H1 (cell line): ENCODE results near the gene TAPT1. TPM values are rescaled to one million over a fixed set of nuclear protein-coding genes. Genes with fewer than 3 reads are reported as not detected.

Experiments
- CTCF ChIA-PET: fragments of 300-600 bp; sonication (Branson Sonifier 250); formaldehyde crosslinking; loops from one replicate; lab custom pipeline; 2021; ENCODE audit not compliant: partially characterized antibody; lab: Charles Lee
- POLR2A ChIA-PET: fragments of 300-600 bp; sonication (Branson Sonifier 250); formaldehyde crosslinking; loops from one replicate; lab custom pipeline; 2021; ENCODE audit warnings: inconsistent platforms; ENCODE audit not compliant: partially characterized antibody; lab: Charles Lee
- DNase-seq, 2 experiments: peaks; one replicate each; pipeline versions ENCODE4 v3.0.0 to v3.0.0-alpha.2; 2010 to 2022; ENCODE audit warnings: low spot score in 2 of 2, low read depth in 1 of 2, mixed read lengths in 1 of 2
- FAIRE-seq: peaks from 2 replicates; lab custom pipeline; 2011; peaks lifted over from hg19 to GRCh38; lab: Jason Lieb, UNC
- H2AFZ ChIP-seq: 2 replicates; pipeline ENCODE4 v1.8.1; 2012; ENCODE audit warnings: low read length, inconsistent platforms
- H2AK5ac ChIP-seq: 2 replicates; pipeline ENCODE4 v1.6.1; 2013; ENCODE audit warnings: low read depth, low read length
- H2BK120ac ChIP-seq: replicated peaks from 2 replicates; pipeline ENCODE3; 2013; ENCODE audit warnings: low read depth, low read length, inconsistent platforms
- H2BK12ac ChIP-seq: 2 replicates; pipeline ENCODE4 v1.6.1; 2013; ENCODE audit warnings: low read depth, low read length
- H2BK15ac ChIP-seq: 2 replicates; pipeline ENCODE4 v1.6.1; 2013; ENCODE audit warnings: low read length
- H2BK20ac ChIP-seq: 2 replicates; pipeline ENCODE4 v1.6.1; 2013; ENCODE audit warnings: low read length
- H2BK5ac ChIP-seq: 2 replicates; pipeline ENCODE4 v1.6.1; 2013; ENCODE audit warnings: low read depth, low read length
- H3K14ac ChIP-seq: 2 replicates; pipeline ENCODE4 v1.6.1; 2013; ENCODE audit warnings: inconsistent platforms; ENCODE audit not compliant: insufficient read length
- H3K18ac ChIP-seq: 2 replicates; pipeline ENCODE4 v1.6.1; 2013; ENCODE audit warnings: low read length; ENCODE audit errors: extremely low read depth
- H3K23ac ChIP-seq: 2 replicates; pipeline ENCODE4 v1.6.1; 2013; ENCODE audit warnings: inconsistent platforms; ENCODE audit not compliant: insufficient read length
- H3K23me2 ChIP-seq: 2 replicates; pipeline ENCODE4 v1.6.1; 2013; ENCODE audit warnings: low read depth, low read length
- H3K27ac ChIP-seq: 2 replicates; pipeline ENCODE4 v1.6.1; 2011; ENCODE audit warnings: low read depth, low read length, inconsistent platforms
- H3K27me3 ChIP-seq, 4 experiments: replicated peaks in 1 of 4; 1 replicate in 1 of 4; 2 replicates in 3 of 4; pipeline versions ENCODE4 v1.6.1 to v1.8.1; 2011 to 2013; ENCODE audit warnings: low read length in 3 of 4, mild to moderate bottlenecking in 3 of 4, inconsistent platforms in 2 of 4, mixed read lengths in 2 of 4, moderate library complexity in 1 of 4; ENCODE audit not compliant: control insufficient read depth in 3 of 4, insufficient read depth in 3 of 4; ENCODE audit errors: extremely low read depth in 1 of 4
- H3K36me3 ChIP-seq, 4 experiments: 2 replicates each; pipeline versions ENCODE4 v1.6.1 to v1.8.1; 2011 to 2013; ENCODE audit warnings: mild to moderate bottlenecking in 4 of 4, low read length in 3 of 4, moderate library complexity in 2 of 4, control low read depth in 1 of 4, inconsistent platforms in 1 of 4; ENCODE audit not compliant: insufficient read depth in 4 of 4, control insufficient read depth in 2 of 4
- H3K4ac ChIP-seq: replicated peaks from 2 replicates; pipeline ENCODE3; 2013; ENCODE audit warnings: low read length, low read depth, mixed read lengths, inconsistent platforms; ENCODE audit not compliant: insufficient read length
- H3K4me1 ChIP-seq, 4 experiments: replicated peaks in 1 of 4; 1 replicate in 1 of 4; 2 replicates in 3 of 4; pipeline versions ENCODE4 v1.6.1 to v1.8.1; 2011 to 2013; ENCODE audit warnings: low read length in 3 of 4, inconsistent platforms in 2 of 4, mixed read lengths in 1 of 4; ENCODE audit not compliant: insufficient read depth in 4 of 4, control insufficient read depth in 3 of 4
- H3K4me2 ChIP-seq, 2 experiments: 2 replicates each; pipeline versions ENCODE4 v1.6.1 to v1.8.1; 2011 to 2013; ENCODE audit warnings: low read depth in 2 of 2, low read length in 2 of 2, control low read depth in 1 of 2, inconsistent platforms in 1 of 2, mild to moderate bottlenecking in 1 of 2; ENCODE audit not compliant: insufficient read depth in 1 of 2
- H3K4me3 ChIP-seq, 4 experiments: fragments of 200-600, 300-600 bp in 1 of 4; sonication (generic), shearing (Covaris generic), sonication (Bioruptor Twin) in 1 of 4; 2 replicates each; pipeline versions ENCODE4 v1.5.1 to v1.8.1; 2011 to 2016; ENCODE audit warnings: low read length in 4 of 4, low read depth in 3 of 4, control low read depth in 2 of 4, inconsistent platforms in 2 of 4, mild to moderate bottlenecking in 2 of 4, mixed read lengths in 1 of 4, moderate library complexity in 1 of 4; ENCODE audit not compliant: insufficient read depth in 2 of 4; ENCODE audit errors: extremely low read depth in 1 of 4
- H3K56ac ChIP-seq: replicated peaks from 2 replicates; pipeline ENCODE3; 2013; ENCODE audit warnings: low read depth, mild to moderate bottlenecking, mixed read lengths, low read length, inconsistent platforms; ENCODE audit not compliant: insufficient read length
- H3K79me1 ChIP-seq: 2 replicates; pipeline ENCODE4 v1.6.1; 2013; ENCODE audit warnings: low read depth, low read length, control low read depth
- H3K79me2 ChIP-seq, 2 experiments: 2 replicates each; pipeline versions ENCODE4 v1.6.1 to v1.8.1; 2012 to 2013; ENCODE audit warnings: low read length in 2 of 2, mild to moderate bottlenecking in 2 of 2, inconsistent platforms in 1 of 2; ENCODE audit not compliant: insufficient read depth in 2 of 2, control insufficient read depth in 1 of 2
- H3K9ac ChIP-seq, 4 experiments: replicated peaks in 1 of 4; 1 replicate in 1 of 4; 2 replicates in 3 of 4; pipeline versions ENCODE4 v1.6.1 to v1.8.1; 2011 to 2013; ENCODE audit warnings: low read depth in 3 of 4, low read length in 3 of 4, control low read depth in 2 of 4, mild to moderate bottlenecking in 2 of 4, moderate library complexity in 2 of 4, inconsistent platforms in 1 of 4; ENCODE audit errors: extremely low read depth in 1 of 4
- H3K9me3 ChIP-seq, 2 experiments: 2 replicates each; pipeline versions ENCODE4 v1.6.1 to v1.8.1; 2012 to 2013; ENCODE audit warnings: mild to moderate bottlenecking in 2 of 2, moderate library complexity in 2 of 2, control low read depth in 1 of 2, inconsistent platforms in 1 of 2, low read depth in 1 of 2, low read length in 1 of 2, mixed read lengths in 1 of 2; ENCODE audit not compliant: insufficient read depth in 2 of 2
- H4K20me1 ChIP-seq, 2 experiments: replicated peaks in 1 of 2; 2 replicates each; pipeline versions ENCODE3 to v1.8.1; 2011 to 2013; ENCODE audit warnings: inconsistent platforms in 2 of 2, low read length in 2 of 2, mild to moderate bottlenecking in 1 of 2; ENCODE audit not compliant: insufficient read depth in 2 of 2, control insufficient read depth in 1 of 2
- H4K5ac ChIP-seq: 2 replicates; pipeline ENCODE4 v1.6.1; 2013; ENCODE audit warnings: low read length, low read depth, mixed read lengths, inconsistent platforms; ENCODE audit not compliant: insufficient read length
- H4K8ac ChIP-seq: 2 replicates; pipeline ENCODE4 v1.8.0; 2013; ENCODE audit warnings: mild to moderate bottlenecking, moderate library complexity, low read length, inconsistent platforms; ENCODE audit not compliant: insufficient read depth; ENCODE audit errors: extremely low read depth
- H4K91ac ChIP-seq: replicated peaks from 2 replicates; pipeline ENCODE3; 2013; ENCODE audit warnings: low read length, mixed read lengths, inconsistent platforms; ENCODE audit not compliant: insufficient read length
- ASH2L ChIP-seq: fragments of 200-600, 300-600 bp; sonication (generic); IDR thresholded peaks from one replicate; pipeline ENCODE4 v1.7.1; 2017; ENCODE audit warnings: low read length
- CBX5 ChIP-seq: fragments of 300-800, 300-1000 bp; sonication (generic); IDR thresholded peaks from 2 replicates; pipeline ENCODE4 v1.7.1; 2016; ENCODE audit warnings: antibody characterized with exemption, low read length, low read depth
- CEBPB ChIP-seq: IDR thresholded peaks from 2 replicates; pipeline ENCODE4 v1.6.1; 2012; ENCODE audit warnings: low read depth, low read length
- GABPA ChIP-seq: IDR thresholded peaks from 2 replicates; pipeline ENCODE4 v1.6.1; 2011; ENCODE audit warnings: mild to moderate bottlenecking, low read length, moderate library complexity, borderline replicate concordance; ENCODE audit not compliant: insufficient read depth
- GTF2F1 ChIP-seq: IDR thresholded peaks from 2 replicates; pipeline ENCODE4 v1.6.1; 2012; ENCODE audit warnings: low read depth, low read length, improper control_type of control experiment, borderline replicate concordance
- JUN ChIP-seq: IDR thresholded peaks from 2 replicates; pipeline ENCODE4 v1.6.1; 2011; ENCODE audit warnings: low read depth, mild to moderate bottlenecking, improper control_type of control experiment, low read length
- PHF8 ChIP-seq: fragments of 200-600 bp; sonication (generic); conservative IDR thresholded peaks from 2 replicates; pipeline ENCODE4 v1.7.1; 2012; ENCODE audit warnings: low read depth, mild to moderate bottlenecking, inconsistent platforms, low read length, moderate library complexity
- POLR2A ChIP-seq, 2 experiments: IDR thresholded peaks; 1 replicate in 1 of 2; 2 replicates in 1 of 2; pipeline ENCODE4 v1.6.1; 2011; ENCODE audit warnings: low read depth in 2 of 2, low read length in 2 of 2, mild to moderate bottlenecking in 2 of 2; ENCODE audit errors: control extremely low read depth in 1 of 2
- POLR2AphosphoS5 ChIP-seq: IDR thresholded peaks from 2 replicates; pipeline ENCODE4 v1.6.1; 2011; ENCODE audit warnings: low read depth, low read length
- SIRT6 ChIP-seq: IDR thresholded peaks from one replicate; pipeline ENCODE4 v1.7.1; 2012; ENCODE audit warnings: low read length, inconsistent platforms
- SIX5 ChIP-seq: IDR thresholded peaks from 2 replicates; pipeline ENCODE4 v1.6.1; 2011; ENCODE audit warnings: mild to moderate bottlenecking, low read depth, low read length
- WGBS, 2 experiments: shearing (Covaris generic) in 1 of 2; methylation state at CpG; one replicate each; pipeline versions ENCODE4 v1.1.6 to v1.1.7; 2013 to 2015; ENCODE audit warnings: low lambda C conversion rate in 2 of 2, mixed read lengths in 2 of 2, inconsistent platforms in 1 of 2, low coverage in 1 of 2, missing lambda C conversion rate in 1 of 2; ENCODE audit not compliant: insufficient replicate concordance in 2 of 2, insufficient coverage in 1 of 2, insufficient read length in 1 of 2; ENCODE audit errors: extremely low coverage in 1 of 2, missing lambda C conversion rate in 1 of 2; 5-methylcytosine and 5-hydroxymethylcytosine counted together
- polyA plus RNA-seq, 7 experiments: library from polyadenylated mRNA; depleted of rRNA in 3 of 7; stranded (reverse) in 5 of 7; unstranded in 2 of 7; fragments of >200 nt in 5 of 7; fragments of 200-250 nt in 2 of 7; gene quantifications; 1 replicate in 5 of 7; 2 replicates in 1 of 7; 4 replicates in 1 of 7; pipeline versions ENCODE4 v1.2.1 to v1.2.3, GENCODE V29; 2011 to 2013; ENCODE audit warnings: missing spikeins in 2 of 7, mixed read lengths in 2 of 7
- total RNA-seq: library from RNA; stranded (reverse); fragmentation: NEBNext Ultra II Directional; extraction: Animal tissue kit (Norgen Biotek cat#: 25700); gene quantifications from 2 replicates; pipeline ENCODE4 v1.2.1, GENCODE V29; 2021

TAPT1 gene
- total and polyA plus RNA-seq, 2 of the 8 experiments (the other 6 are each of a cell fraction or from before 2014, with no cell fraction given), result 4.2 to 15.3 TPM

DNA sequence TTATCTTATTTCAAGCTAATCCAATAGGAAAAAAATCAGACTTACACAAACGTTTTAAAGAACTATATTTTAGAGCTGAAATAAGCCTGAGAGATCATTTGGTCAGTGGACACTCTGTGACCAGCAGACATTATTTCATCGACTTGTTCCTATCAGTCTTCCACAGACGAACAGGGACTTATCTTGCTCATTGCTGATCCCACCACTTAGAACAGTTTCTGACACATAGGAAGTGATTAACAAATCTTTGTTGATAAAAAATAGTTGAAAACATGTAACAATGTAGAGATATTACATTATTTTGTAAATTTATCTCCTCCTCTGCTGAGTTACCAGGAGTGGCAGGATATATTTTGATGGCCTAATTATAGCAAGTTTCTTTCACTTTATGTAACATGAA is 65.8 kb downstream of the TAPT1 start:
- Histone ChIP-seq H2BK20ac (no peak overlapping the region), H3K79me2 (no peaks in the 10 kb centered on the region), H3K27me3 (no peaks in the 10 kb centered on the region), H3K79me1 (no peaks in the 10 kb centered on the region), H3K27ac (no peak overlapping the region), H2BK15ac (no peak overlapping the region), H3K9ac (no peak overlapping the region), H4K5ac (no peak overlapping the region), H2AFZ (no peak overlapping the region), H3K4me2 (no peak overlapping the region), H4K20me1 (no peaks in the 10 kb centered on the region), H3K36me3 (peaks cover 0 to 12% (median 3%) of the 10 kb centered on the region in 4 experiments; a peak in 3 of 8 replicates), H2AK5ac (no peak overlapping the region), H3K56ac (no peak overlapping the region), H3K18ac (no peak overlapping the region), H3K4me3 (no peak overlapping the region), H3K23ac (no peak overlapping the region), H3K4ac (no peak overlapping the region), H2BK120ac (no peak overlapping the region), H4K91ac (no peak overlapping the region), H2BK12ac (no peak overlapping the region), H2BK5ac (no peak overlapping the region), H3K23me2 (no peaks in the 10 kb centered on the region), H4K8ac (no peak overlapping the region), H3K14ac (no peak overlapping the region), H3K4me1 (no peaks in the 10 kb centered on the region; a peak in 3 of 7 replicates), H3K9me3 (no peaks in the 10 kb centered on the region)
- CTCF ChIA-PET, result interaction anchor here (1.4 kb wide), 1 partner anchor 10 kb away, joined by 3 read pairs; no protein-coding TSS in a partner anchor
- DNase-seq (no peak), FAIRE-seq (no peak)
- WGBS, 2 experiments, result 94% methylated on average over 3 of the region's 3 CpGs; no CpG with 5 or more reads in 1 of the 2 experiments
- TF ChIP-seq GABPA (no peak), ASH2L (no peak), SIX5 (no peak), SIRT6 (no peak), JUN (no peak), CBX5 (no peak), CEBPB (no peak), PHF8 (no peak), POLR2AphosphoS5 (no peak), POLR2A (IDR thresholded peaks at IDR 0.05; ENCODE audit: control extremely low read depth in 1 of 2, low read depth in 2 of 2, low read length in 2 of 2) (no peak), GTF2F1 (no peak)
- POLR2A ChIA-PET, result no interaction called here
